SK-N-SH (cell line): ENCODE results near the gene RNF11.

ENCODE experiments used
- CTCF ChIP-seq: fragments of 200-600 bp; sonication (generic); IDR thresholded peaks from 2 replicates; pipeline ENCODE4 v1.6.1; 2017; ENCODE audit warnings: antibody characterized with exemption, mild to moderate bottlenecking, moderate library complexity
- POLR2AphosphoS5 ChIP-seq: IDR thresholded peaks from 2 replicates; pipeline ENCODE4 v1.6.1; 2012; ENCODE audit warnings: low read depth, low read length
- RAD21 ChIP-seq: IDR thresholded peaks from 2 replicates; pipeline ENCODE4 v1.6.1; 2012; ENCODE audit warnings: mild to moderate bottlenecking, low read length
- RCOR1 ChIP-seq: fragments of 150-350 bp; IDR thresholded peaks from 2 replicates; pipeline ENCODE4 v1.6.1; 2017; ENCODE audit warnings: antibody characterized with exemption, low read length
- RXRA ChIP-seq: IDR thresholded peaks from 2 replicates; pipeline ENCODE4 v1.4.0; 2012; ENCODE audit warnings: low read depth, mild to moderate bottlenecking, borderline replicate concordance
- USF2 ChIP-seq: fragments of 150-350 bp; IDR thresholded peaks from 2 replicates; pipeline ENCODE4 v1.6.1; 2017; ENCODE audit warnings: antibody characterized with exemption, low read length, low read depth, borderline replicate concordance

- TF ChIP-seq CTCF (no peak), USF2 (no peak), RCOR1 (no peak), RAD21 (no peak), RXRA (no peak), POLR2AphosphoS5 (no peak)
Measured at GRCh38 chr1:51309291-51309690, 73.2 kb downstream of the RNF11 start.
